Cardiac muscle cell (in vitro differentiated cells and primary cell): ENCODE data around the gene RFTN1. TPM values are rescaled to one million over a fixed set of nuclear protein-coding genes. Genes with fewer than 3 reads are reported as not detected.

Experiments used
- DNase-seq, 2 donors: peaks; one replicate each; pipeline versions ENCODE4 v3.0.0 to v3.0.0-alpha.2; 2010 to 2017; ENCODE audit warnings: low read depth in 1 of 2, low spot score in 1 of 2
- H3K27ac ChIP-seq: fragments of 200-600 bp; sonication (generic); 2 replicates; pipeline ENCODE4 v1.5.1; 2016
- H3K27me3 ChIP-seq: fragments of 200-600 bp; sonication (generic); 2 replicates; pipeline ENCODE4 v1.6.0; 2016; ENCODE audit warnings: control low read depth
- H3K36me3 ChIP-seq: fragments of 200-600 bp; sonication (generic); 2 replicates; pipeline ENCODE4 v1.5.1; 2016; ENCODE audit warnings: control low read depth
- H3K4me1 ChIP-seq: fragments of 200-600 bp; sonication (generic); 2 replicates; pipeline ENCODE4 v1.8.1; 2017; ENCODE audit warnings: low read depth, mild to moderate bottlenecking, mixed run types
- H3K4me3 ChIP-seq: fragments of 200-600 bp; sonication (generic); 2 replicates; pipeline ENCODE4 v1.5.1; 2016; ENCODE audit warnings: mild to moderate bottlenecking
- H3K9me3 ChIP-seq: fragments of 200-600 bp; sonication (generic); 2 replicates; pipeline ENCODE4 v1.5.1; 2017; ENCODE audit warnings: low read depth, mild to moderate bottlenecking, control low read depth
- CTCF ChIP-seq: IDR thresholded peaks from 2 replicates; pipeline ENCODE4 v1.5.1; 2012; ENCODE audit warnings: low read depth, mild to moderate bottlenecking, low read length
- polyA plus RNA-seq: library from polyadenylated mRNA; unstranded; fragments of >200 nt; fragmentation: Nextera tagmentation; extraction: Ambion mirVana; gene quantifications from 2 replicates; pipeline ENCODE4 v1.2.1, GENCODE V29; 2016
- total RNA-seq: library from RNA; depleted of rRNA; stranded (reverse); fragments of >200 nt; gene quantifications from 2 replicates; pipeline ENCODE4 v1.2.3, GENCODE V29; 2016

Gene RFTN1
- total and polyA plus RNA-seq, 2 experiments from 2014 or later = 30.6 to 42.4 TPM

DNA sequence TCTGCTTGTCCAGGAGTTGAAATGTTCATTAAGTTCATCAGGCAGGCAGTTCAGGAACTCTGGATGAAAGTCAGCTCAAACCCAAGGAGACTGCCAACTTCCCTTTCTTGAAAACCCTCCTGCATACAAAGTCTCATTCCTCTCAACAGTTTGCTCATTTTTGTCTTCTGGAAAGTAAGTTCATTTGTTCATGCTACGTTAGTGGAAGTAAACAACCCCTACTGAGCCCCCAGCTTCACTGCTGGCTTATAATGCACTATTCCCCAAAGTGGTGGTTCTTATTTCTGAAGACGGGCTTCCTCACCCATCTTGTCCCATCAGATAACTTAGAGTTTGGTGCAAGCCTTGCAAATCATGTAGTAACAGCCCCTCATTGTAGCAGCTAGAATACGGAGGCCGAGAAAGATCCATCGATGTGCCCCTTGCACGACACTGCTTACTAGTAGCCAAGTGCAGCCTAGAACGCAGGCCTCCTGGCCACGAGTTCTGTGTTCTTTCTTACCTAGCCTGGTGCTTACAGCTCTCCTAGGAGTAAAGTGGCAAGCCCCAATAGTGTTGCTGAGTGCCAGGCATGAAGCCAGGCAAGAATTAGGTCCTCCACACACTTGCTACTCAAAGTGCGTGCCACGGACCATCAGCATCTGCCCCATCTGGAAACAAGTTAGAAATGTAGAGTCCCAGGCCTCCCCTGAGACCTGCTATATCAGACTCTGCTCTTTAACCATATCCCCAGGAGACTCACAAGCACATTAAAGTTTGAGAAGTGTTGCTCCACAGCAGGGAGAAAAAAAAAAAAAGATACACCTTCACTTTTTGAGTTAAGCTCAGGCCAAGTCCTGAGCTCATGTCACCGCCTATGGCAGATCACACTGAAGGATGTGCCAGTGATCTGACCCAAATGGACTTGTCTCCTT is 82.5 kb downstream of the RFTN1 start:
- TF ChIP-seq CTCF = no peak
- no peaks in the 10 kb centered on the region for H3K9me3 ChIP-seq
- H3K36me3 ChIP-seq = no peaks in the 10 kb centered on the region
- H3K4me1 ChIP-seq = peaks cover 8% of the 10 kb centered on the region
- no peaks in the 10 kb centered on the region for H3K27me3 ChIP-seq
- no peak for DNase-seq
- H3K4me3 ChIP-seq = no peak overlapping the region
- no peak overlapping the region for H3K27ac ChIP-seq

GRCh38 chr3:16429086-16429485 is 84.4 kb downstream of the RFTN1 start:
- no peak overlapping the region for H3K27ac ChIP-seq
- H3K27me3 ChIP-seq = no peaks in the 10 kb centered on the region
- no peaks in the 10 kb centered on the region for H3K9me3 ChIP-seq
- TF ChIP-seq CTCF = no peak
- H3K36me3 ChIP-seq = no peaks in the 10 kb centered on the region
- H3K4me3 ChIP-seq = no peak overlapping the region
- DNase-seq = no peak
- H3K4me1 ChIP-seq = peaks cover 8% of the 10 kb centered on the region

DNA sequence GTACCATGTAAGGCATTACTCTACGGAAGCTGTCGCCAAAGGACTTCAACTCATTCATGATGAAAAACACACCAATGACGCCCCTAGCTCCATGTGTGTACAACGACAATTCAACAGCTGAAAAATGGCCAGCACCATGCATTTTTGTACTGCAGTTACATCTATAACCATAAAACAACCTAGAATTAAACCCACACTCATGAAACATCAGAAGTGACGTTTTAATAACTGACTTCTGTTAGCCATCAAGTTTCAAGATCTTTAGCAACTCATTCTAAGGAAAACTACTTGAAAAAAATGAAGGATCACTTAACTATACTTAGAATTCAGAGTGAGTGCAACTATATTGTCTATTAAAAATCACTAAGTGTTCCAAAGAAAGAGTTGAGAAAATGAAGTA is 84.9 kb downstream of the RFTN1 start:
- H3K27me3 ChIP-seq = no peaks in the 10 kb centered on the region
- H3K4me1 ChIP-seq = peaks cover 8% of the 10 kb centered on the region
- H3K36me3 ChIP-seq = no peaks in the 10 kb centered on the region
- H3K4me3 ChIP-seq = no peak overlapping the region
- no peaks in the 10 kb centered on the region for H3K9me3 ChIP-seq
- H3K27ac ChIP-seq = no peak overlapping the region
- DNase-seq = no peak
- no peak for TF ChIP-seq CTCF

GRCh38 chr3:16427103-16427965 is 86.2 kb downstream of the RFTN1 start:
- Histone ChIP-seq H3K4me1 (peaks cover 8% of the 10 kb centered on the region), H3K27ac (peak overlapping the region; percentile 39), H3K27me3 (no peaks in the 10 kb centered on the region), H3K9me3 (no peaks in the 10 kb centered on the region), H3K36me3 (no peaks in the 10 kb centered on the region), H3K4me3 (no peak overlapping the region)
- no peak for TF ChIP-seq CTCF
- DNase-seq = peak; percentile 14 to 96

DNA sequence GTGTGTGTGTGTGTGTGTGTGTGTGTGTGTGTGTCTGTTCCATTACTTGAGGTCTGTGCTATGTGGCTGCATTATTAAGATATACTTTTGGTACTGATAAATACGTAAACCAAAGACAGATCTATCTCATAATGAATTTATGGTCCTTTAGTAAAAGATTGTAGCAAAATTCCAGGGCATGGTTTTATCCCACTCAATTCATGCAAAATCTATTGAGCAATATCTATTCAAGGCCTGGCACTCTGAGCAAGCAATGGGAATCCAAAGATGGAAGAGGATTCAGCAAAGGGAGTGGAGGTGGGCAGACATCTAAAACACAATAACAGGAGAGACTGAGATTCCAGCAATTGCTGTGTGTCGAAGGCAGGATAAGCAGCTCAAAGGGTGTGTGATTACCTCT is 86.8 kb downstream of the RFTN1 start:
- no peaks in the 10 kb centered on the region for H3K27me3 ChIP-seq
- no peak for TF ChIP-seq CTCF
- H3K4me3 ChIP-seq = no peak overlapping the region
- H3K9me3 ChIP-seq = no peaks in the 10 kb centered on the region
- no peak overlapping the region for H3K27ac ChIP-seq
- H3K36me3 ChIP-seq = no peaks in the 10 kb centered on the region
- peaks cover 8% of the 10 kb centered on the region for H3K4me1 ChIP-seq
- peak in 1 of 2 donors; percentile 40 for DNase-seq
